ENCODE data around the gene CLPSL1. TPM values are rescaled to one million over a fixed set of nuclear protein-coding genes. Genes with fewer than 3 reads are reported as not detected.

The CLPSL1 gene, protein sequence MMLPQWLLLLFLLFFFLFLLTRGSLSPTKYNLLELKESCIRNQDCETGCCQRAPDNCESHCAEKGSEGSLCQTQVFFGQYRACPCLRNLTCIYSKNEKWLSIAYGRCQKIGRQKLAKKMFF
- total RNA-seq, result not detected

DNA sequence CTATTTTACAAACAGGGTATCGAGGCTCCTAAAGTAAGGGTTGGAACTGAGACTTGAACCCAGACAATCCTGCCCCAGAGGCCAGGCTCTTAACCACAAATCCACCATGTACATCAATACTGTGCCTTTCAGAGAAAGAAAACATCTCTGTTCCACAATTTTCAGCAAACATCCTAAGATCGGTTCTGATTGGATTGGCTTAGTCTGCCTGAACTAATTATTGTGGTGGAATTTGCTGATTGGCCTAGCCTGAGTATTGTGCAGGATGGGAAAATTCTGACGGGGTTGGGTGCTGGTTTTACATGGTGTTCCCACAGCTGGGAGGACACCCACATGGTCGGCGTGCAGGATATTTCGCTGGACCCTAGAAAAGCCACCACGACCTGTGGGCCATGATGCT, at the start of gene CLPSL1:
Gene CLPSL1 (plus strand): TSS at position 301 of the 400 bp plus-strand sequence. CDS start 92 bp downstream, at position 393.

DNA sequence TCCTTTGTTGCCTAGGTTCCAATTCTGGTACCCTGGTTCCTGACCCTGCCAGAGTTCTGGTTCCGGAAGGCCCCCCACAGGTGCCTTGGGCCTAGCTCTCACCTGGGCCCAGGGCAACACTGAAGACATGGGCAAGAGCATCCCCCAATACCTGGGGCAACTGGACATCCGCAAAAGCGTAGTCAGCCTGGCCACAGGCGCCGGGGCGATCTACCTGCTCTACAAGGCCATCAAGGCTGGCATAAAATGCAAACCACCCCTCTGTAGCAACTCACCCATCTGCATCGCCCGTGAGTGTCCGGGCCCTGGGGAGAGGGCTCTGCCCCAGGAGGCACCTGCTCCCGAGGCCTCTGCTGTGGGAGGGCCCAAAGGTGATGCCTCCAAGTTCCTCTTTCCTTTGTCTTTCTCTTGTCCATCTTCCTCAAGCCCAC, 43.8 kb upstream of the CLPSL1 start, which contains the start of gene ARMC12:
Gene ARMC12 (plus strand): TSS at position 51 of the 431 bp plus-strand sequence. CDS start 77 bp downstream, at position 128.

DNA sequence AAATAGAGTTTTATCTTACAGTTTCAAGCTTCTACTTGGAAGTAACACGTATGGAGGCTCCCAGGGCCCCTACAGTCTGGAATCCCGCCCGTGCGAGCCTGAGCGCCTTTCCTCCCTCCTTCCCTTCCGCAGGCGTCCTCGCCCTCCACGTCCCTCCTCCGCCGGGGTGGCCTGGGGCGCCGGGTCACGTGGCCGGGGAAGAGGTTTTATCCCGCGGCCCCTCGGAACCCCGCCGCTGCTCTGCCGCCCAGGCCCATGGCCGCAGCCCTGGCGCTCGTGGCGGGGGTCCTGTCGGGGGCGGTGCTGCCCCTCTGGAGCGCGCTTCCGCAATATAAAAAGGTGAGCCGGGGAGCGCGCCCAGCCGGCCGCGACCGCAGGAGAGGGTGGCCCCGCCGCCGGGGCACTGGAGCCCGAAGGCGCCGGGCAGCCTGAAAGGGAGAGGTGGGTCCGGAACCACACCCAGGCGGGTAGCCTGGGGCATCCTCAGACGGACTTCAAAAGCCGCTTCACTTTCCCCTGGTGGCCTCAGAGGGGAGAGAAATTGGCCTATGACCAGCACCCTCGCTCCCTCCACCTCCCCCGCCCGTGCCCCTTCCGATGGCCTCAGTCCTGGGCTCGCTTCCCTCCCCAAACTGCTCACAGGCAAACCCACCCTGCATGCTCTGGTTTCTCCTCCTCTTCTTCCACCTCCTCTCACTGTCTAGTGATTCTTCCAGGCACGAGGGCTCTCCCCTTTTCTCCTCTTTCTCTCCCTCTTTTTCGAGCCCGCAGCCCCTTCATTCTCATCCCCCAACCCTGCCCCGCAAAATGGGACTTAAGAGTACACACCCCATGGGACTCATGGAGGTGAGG, 4.2 kb upstream of the CLPSL1 start, which contains the start of gene CLPSL2:
Gene CLPSL2 (plus strand): TSS at position 235 of the 852 bp plus-strand sequence. CDS start 21 bp downstream, at position 256.

DNA sequence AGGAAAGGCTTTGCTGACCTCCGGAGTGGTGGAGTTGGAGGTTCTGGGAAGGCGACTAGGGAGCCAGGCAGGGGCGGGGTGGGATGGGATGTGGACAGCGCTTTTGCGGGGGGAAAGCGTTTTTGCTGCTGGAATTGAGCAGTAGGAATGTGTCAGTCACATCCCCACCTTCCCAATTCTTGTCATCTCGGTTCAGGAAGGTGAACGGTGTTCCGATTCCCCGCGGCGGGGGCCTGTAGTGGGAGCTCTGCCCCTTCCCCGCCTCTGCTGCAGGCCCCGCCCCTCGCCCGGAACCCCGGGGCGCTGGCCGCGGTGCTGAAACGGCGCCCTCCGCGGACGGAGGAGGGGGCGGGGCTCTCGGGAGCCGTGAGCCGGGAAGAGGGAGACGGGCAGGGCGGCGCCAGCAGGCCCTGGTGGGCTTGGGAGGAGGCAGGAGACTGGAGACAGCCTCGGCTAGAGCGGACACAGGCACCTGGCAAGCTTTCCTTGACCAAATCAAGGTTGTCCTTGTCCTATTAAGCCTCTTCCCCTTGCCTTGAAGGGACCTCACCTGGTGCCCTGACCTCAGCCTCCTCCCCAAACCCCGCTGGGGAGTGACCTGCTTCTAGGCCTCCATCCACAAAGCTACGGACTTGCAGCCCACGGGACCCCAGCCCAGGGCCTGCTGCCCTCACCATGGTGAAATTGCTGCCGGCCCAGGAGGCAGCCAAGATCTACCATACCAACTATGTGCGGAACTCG, 24.3 kb downstream of the CLPSL1 start, which contains the start of gene LHFPL5:
Gene LHFPL5 (plus strand): TSS at position 357 of the 741 bp plus-strand sequence. CDS start 319 bp downstream, at position 676.

Other genes with a start within 250 kb of the CLPSL1 start
- gene FKBP5, start 92.1 kb upstream of the CLPSL1 start, total RNA-seq, result 10 to 100 TPM; 12.4 to 15.3 TPM
- gene ARMC12, start 44.0 kb upstream of the CLPSL1 start, total RNA-seq, result under 1 TPM in 1 of 2 donors, not detected in 1; 0.33 TPM
- gene CLPSL2, start 4.4 kb upstream of the CLPSL1 start, total RNA-seq, result not detected
- gene CLPS, start 16.3 kb downstream of the CLPSL1 start, total RNA-seq, result not detected
- not detected for gene LHFPL5, start 24.3 kb downstream of the CLPSL1 start, total RNA-seq
- gene SRPK1, start 140.1 kb downstream of the CLPSL1 start, total RNA-seq, result 10 to 100 TPM; 37.5 to 68.3 TPM
- gene SLC26A8, start 243.6 kb downstream of the CLPSL1 start, total RNA-seq, result under 1 TPM in 1 of 2 donors, not detected in 1; under 0.01 TPM
- gene MAPK14, start 246.8 kb downstream of the CLPSL1 start, total RNA-seq, result 10 to 100 TPM; 59.5 to 69.9 TPM

Measured in melanocyte of skin (primary cell).